Measurements from ENCODE around the gene PCYT1B.
"Not testable (repeated sequence)": the region's sequence is repeated elsewhere in the genome, so short reads cannot be mapped to it uniquely, and the experiment has no call there.

The PCYT1B gene

GRCh38 chrX:24643116-24643515 is 4.0 kb downstream of the PCYT1B start:
- DNase-seq: no peak

- no peak for DNase-seq
Observed at GRCh38 chrX:24629701-24630100, 17.4 kb downstream of the PCYT1B start.

GRCh38 chrX:24619647-24620046 is 27.5 kb downstream of the PCYT1B start:
- peak; percentile 48 for DNase-seq

- DNase-seq: no peak
Observed at GRCh38 chrX:24610516-24610915, 36.6 kb downstream of the PCYT1B start.

- no peak for DNase-seq
Observed at GRCh38 chrX:24607616-24608015, 39.5 kb downstream of the PCYT1B start.

DNA sequence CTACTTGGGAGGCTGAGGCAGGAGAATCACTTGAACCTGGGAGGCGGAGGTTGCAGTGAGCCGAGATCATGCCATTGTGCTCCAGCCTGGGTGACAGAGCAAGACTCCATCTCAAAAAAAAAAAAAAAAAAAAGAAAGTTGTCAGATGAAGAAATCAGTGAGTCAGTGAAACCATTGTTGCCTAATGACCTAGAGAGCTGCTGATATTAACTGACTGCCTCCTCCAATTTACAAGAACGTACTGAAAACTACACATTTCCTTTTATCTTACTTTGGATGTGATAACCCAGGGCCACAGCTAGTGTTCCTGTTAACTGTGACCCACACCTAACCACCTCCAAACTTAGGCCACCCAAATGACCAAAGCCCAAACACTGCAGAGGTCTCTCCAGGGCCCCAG is 41.2 kb downstream of the PCYT1B start:
- DNase-seq: not testable (repeated sequence)

GRCh38 chrX:24603191-24603590 is 44.0 kb downstream of the PCYT1B start:
- no peak for DNase-seq

DNA sequence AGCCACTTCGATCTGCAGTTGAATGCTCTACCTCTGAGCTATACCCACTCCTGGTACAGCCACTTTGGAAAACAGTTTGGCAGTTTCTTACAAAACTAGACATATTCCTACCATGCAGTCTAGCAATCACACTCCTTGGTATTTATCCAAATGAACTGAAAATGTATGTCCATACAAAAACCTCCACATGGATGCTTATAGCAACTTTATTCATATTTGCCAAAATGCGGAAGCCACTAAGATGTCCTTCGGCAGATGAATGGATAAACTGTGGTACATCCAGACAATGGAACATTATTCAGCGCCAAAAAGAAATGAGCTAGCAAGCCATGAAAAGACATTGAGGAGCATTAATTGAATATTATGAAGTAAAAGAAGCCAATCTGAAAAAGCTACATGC is 45.3 kb downstream of the PCYT1B start:
- no peak for DNase-seq

DNA sequence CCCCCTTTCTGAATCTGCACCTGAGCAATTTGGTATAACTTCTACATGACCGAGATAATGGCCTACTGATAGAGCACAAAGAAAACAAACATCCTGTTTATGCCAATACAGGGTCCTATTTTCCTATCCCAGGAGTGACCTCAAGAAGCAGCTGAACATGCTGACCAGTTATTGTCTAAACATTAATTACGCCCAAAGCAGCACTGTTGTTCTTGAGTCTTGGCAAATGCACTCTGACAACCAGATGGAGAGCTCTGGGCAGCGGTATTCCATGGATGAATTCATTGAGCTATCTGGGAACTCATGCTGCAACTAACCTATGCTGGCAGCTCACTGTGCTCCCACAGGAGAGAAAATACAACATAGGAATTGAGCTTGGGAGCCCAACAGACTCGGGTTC is 52.6 kb downstream of the PCYT1B start:
- no peak for DNase-seq

GRCh38 chrX:24590111-24590510 is 57.0 kb downstream of the PCYT1B start:
- no peak for DNase-seq

GRCh38 chrX:24577091-24577490 is 70.1 kb downstream of the PCYT1B start:
- DNase-seq: no peak

GRCh38 chrX:24575496-24575895 is 71.7 kb downstream of the PCYT1B start:
- DNase-seq: no peak

DNA sequence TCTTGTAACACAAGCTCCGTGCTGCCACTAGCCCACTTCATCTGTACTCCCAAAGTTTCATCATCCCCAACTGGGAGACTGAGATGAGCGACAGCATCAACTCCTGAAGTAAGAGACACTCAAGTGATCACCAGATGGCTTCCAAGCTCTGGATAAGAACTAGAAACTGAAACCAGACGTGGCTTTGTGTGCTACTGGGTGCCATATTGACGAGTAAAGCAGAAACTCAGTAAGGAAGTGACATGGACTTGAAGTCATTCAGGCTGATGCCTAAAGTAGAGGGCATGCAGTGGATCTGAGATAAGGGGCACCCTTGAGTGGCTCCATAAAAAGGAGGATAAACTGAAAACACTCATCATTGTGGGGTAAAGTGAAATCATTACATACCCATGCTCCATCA is 72.4 kb downstream of the PCYT1B start:
- DNase-seq: no peak

DNA sequence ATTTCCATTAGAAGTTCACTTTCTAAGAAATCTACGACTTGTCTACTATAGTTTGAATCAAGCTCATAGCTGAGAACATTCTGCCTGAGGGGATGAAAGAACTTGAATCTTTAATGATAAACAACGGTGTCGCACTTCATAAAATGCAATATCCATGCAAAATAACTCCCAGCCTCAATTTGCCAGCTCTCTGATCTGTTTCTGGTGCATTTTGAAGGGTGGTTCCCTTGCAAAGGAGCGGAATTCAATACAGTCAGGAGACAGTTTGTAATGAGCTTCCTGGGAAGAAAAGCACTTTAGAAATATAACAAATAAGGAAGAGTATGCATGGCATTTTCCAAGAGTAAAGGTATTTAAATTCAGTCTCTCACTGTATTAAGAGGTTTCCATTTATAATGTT is 80.0 kb downstream of the PCYT1B start:
- no peak for DNase-seq

DNA sequence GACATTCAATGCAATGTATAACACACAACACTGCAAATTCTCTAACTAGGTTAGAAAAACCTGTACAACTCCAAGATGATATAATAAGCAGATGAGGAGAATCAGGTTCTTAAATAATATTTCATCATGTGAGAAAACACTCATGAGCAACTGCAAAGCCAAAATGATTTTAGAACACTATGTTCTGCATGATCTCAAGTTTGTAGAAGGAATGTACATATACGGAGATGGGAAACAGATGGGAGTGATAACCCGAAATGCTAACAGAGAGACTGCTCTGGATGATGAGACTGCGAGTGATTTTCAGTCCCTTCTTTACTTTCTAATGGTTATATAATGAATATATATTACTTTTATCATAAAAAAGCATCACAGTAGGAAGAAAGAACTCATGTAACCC is 80.9 kb downstream of the PCYT1B start:
- DNase-seq: no peak

GRCh38 chrX:24563291-24564010 is 83.7 kb downstream of the PCYT1B start:
- DNase-seq: no peak

DNA sequence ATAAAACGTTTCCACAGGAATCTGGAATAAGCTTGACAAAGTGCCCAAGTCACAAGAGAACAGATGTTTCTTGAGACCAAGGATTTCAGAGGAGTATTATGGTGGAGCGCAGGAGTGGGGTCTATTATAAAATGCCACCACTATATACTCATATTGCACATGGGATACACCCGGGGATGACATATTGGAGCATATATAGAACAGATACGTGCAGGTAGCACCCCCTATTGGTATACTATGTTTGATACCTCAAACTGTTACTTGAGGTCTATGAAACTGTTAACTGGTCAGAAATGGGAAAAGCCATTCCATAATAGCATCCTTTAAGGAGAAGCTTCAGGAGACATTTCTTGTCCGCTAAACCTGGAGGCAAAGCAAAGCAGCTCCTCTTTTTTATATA is 86.0 kb downstream of the PCYT1B start:
- DNase-seq: no peak

- DNase-seq: no peak
Observed at GRCh38 chrX:24553011-24553410, 94.1 kb downstream of the PCYT1B start.

- DNase-seq: no peak
Observed at GRCh38 chrX:24550166-24550565, 97.0 kb downstream of the PCYT1B start.

- no peak for DNase-seq
Observed at GRCh38 chrX:24547961-24548360, 99.2 kb downstream of the PCYT1B start.

- no peak for DNase-seq
Observed at GRCh38 chrX:24542756-24543155, 104.4 kb downstream of the PCYT1B start.

DNA sequence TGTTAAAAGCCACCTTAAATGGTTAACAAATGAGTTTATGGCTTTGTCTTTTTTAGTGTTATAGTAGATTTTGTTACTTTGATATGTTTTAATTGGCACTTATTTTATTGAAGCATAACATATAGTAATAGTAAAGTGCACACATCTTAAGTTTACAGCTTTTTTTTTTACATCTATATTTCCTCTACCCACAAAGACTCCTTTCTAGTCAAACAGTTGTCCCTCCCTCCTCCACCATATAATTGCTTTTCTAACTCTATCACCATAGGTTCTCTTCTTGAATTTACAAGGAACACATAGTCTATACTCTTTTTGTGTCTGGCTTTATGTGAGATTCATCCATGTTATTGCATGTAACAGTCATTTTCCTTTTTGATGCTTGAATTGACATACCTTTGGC is 110.6 kb downstream of the PCYT1B start:
- no peak for DNase-seq

DNA sequence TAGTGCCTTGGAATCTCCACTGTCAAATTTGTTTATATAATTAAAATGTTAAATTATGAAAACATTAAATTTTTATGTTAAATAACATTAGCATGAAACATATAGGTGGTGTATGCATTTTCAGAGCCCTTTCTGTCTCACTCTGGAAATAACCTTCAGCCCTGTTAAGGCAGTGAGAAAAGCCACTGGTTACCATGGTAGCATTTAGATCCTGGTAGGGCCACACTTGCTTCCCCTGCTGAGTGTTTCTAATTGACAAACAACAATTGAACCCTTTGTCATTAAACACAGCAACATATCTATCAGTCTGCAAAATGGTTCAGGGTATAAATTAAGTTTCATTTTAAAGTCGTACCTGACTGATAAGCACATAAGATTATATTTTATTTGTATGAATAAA is 118.5 kb downstream of the PCYT1B start:
- no peak for DNase-seq

GRCh38 chrX:24526616-24527015 is 120.5 kb downstream of the PCYT1B start:
- no peak for DNase-seq

- no peak for DNase-seq
Observed at GRCh38 chrX:24525455-24525854, 121.7 kb downstream of the PCYT1B start.

DNA sequence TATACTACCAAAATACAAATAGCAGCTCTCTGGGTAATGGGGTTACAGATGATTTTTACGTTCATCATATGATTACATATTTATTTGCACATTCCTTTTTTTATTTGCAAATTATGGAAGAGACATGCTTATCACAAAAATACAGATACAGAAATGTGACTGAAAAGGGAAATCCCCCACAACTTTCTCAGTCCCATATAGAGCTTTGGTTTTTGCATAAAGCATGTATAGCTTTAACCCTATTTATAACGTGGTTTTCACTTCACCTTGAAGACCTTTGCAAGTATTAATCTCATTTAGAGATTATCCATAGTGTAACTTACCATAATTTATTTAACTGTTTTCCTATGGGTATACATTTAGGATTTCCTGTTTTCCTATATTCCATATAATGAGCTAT is 126.7 kb downstream of the PCYT1B start:
- DNase-seq: no peak

Data from NCI-H2227 treated with DMSO at 0.1 percent for 48 hours (cell line).